Stomach (tissue), 9 donors: ENCODE data around the gene BTBD9. TPM values are rescaled to one million over a fixed set of nuclear protein-coding genes. Genes with fewer than 3 reads are reported as not detected.

ENCODE experiments used
- DNase-seq, 2 donors: peaks; one replicate each; pipeline versions ENCODE4 v3.0.0 to v3.0.0-alpha.2; 2013 to 2019
- H3K27ac ChIP-seq, 5 donors: fragments of 200-600 bp in 4 of 5; sonication (generic) in 4 of 5; one replicate each; pipeline ENCODE4 v1.5.1; 2013 to 2019; ENCODE audit warnings: mild to moderate bottlenecking in 1 of 5, moderate library complexity in 1 of 5
- H3K27me3 ChIP-seq, 3 donors: fragments of 200-600 bp; sonication (generic); one replicate each; pipeline ENCODE4 v1.5.1; 2017 to 2019; ENCODE audit warnings: mixed run types in 1 of 3
- H3K36me3 ChIP-seq, 4 donors: fragments of 200-600 bp; sonication (generic); 1 replicate in 3 of 4; 2 replicates in 1 of 4; pipeline ENCODE4 v1.5.1; 2016 to 2019
- H3K4me1 ChIP-seq, 4 donors: fragments of 200-600 bp; sonication (generic); one replicate each; pipeline ENCODE4 v1.5.1; 2016 to 2019
- H3K4me3 ChIP-seq, 4 donors: fragments of 200-600 bp; sonication (generic) in 3 of 4; one replicate each; pipeline ENCODE4 v1.5.1; 2016 to 2019; ENCODE audit warnings: mild to moderate bottlenecking in 1 of 4
- H3K9me3 ChIP-seq, 4 donors: fragments of 200-600 bp; sonication (generic); one replicate each; pipeline ENCODE4 v1.5.1; 2016 to 2019
- EP300 ChIP-seq: sonication (generic); formaldehyde crosslinking; IDR thresholded peaks from one replicate; pipeline ENCODE4 v1.6.1; 2017; ENCODE audit warnings: antibody characterized with exemption
- POLR2A ChIP-seq, 4 donors: fragments of 450-650 bp; IDR thresholded peaks; one replicate each; pipeline ENCODE4 v1.6.1; 2016; ENCODE audit warnings: antibody characterized with exemption in 4 of 4, control low read depth in 2 of 4, mild to moderate bottlenecking in 1 of 4, moderate library complexity in 1 of 4
- POLR2AphosphoS5 ChIP-seq, 3 donors: sonication (generic); formaldehyde crosslinking; IDR thresholded peaks; one replicate each; pipeline ENCODE4 v1.6.1; 2016; ENCODE audit warnings: antibody characterized with exemption in 3 of 3
- WGBS, 5 donors: extraction: QIAGEN DNeasy Blood & Tissue Kit in 3 of 5; methylation state at CpG; one replicate each; pipeline versions ENCODE4 v1.1.5 to v1.1.7; 2013 to 2018; 5-methylcytosine and 5-hydroxymethylcytosine counted together
- intact Hi-C: fragments of 100-400 bp; cut with DNase I; formaldehyde crosslinking; loops from one replicate; pipeline ENCODE4 v1.15.1; 2023; ENCODE audit warnings: low total_unique reads
- polyA plus RNA-seq, 3 donors: library from polyadenylated mRNA; stranded (reverse); fragments of 200-250 nt; gene quantifications; one replicate each; pipeline ENCODE4 v1.2.3, GENCODE V29; 2013
- total RNA-seq, 5 donors: library from RNA; depleted of rRNA; stranded (reverse); fragments of >200 nt; gene quantifications; one replicate each; pipeline versions ENCODE4 v1.1.0 to v1.2.3, GENCODE V29; 2014 to 2016
- TF ChIP-seq, protein P1 (sequence below), 7 experiments: fragments of 450-650 bp in 4 of 7; fragments of 200-600 bp in 3 of 7; sonication (generic) in 3 of 7; IDR thresholded peaks; one replicate each; pipeline ENCODE4 v1.5.1; 2016 to 2019; ENCODE audit warnings: antibody characterized with exemption in 7 of 7, control low read depth in 2 of 7, mild to moderate bottlenecking in 1 of 7
- donor health status: healthy with polysubstance abuse.
- donor health status: Bipolar disorder and iron deficiency.
- donor health status: healthy.

Gene BTBD9
- total and polyA plus RNA-seq, 8 donors: 1.4 to 90.2 (median 6.8) TPM

DNA sequence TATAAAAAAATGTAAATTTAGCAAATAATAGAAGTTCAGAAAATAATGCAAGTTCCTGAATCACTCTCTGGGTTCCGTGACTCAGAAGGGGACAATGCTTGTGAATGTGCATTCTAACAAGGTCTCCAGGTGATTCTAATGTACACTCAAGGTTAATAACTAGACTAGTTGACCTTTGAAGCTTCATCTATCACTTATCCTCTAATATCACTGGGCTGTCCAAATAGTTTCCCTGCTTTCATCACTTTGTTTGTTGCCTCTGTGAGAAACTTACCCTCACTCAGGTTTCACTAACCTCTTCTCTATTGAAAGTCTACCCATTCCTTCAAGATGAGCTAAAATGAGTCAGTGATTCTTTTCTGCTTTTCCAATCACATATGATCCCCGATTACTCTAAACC, 189.0 kb downstream of the BTBD9 start:
- H3K27me3 ChIP-seq: no peaks in the 10 kb centered on the region
- H3K36me3 ChIP-seq: no peaks in the 10 kb centered on the region
- H3K9me3 ChIP-seq: no peaks in the 10 kb centered on the region
- WGBS, 5 donors: 92 to 99% (median 96%) methylated on average over 2 of the region's 2 CpGs
- H3K4me1 ChIP-seq: peaks cover 0 to 4% (median 0%) of the 10 kb centered on the region in 4 donors
- no peak overlapping the region for H3K27ac ChIP-seq
- DNase-seq: no peak
- TF ChIP-seq POLR2A (IDR thresholded peaks at IDR 0.05) (no peak), POLR2AphosphoS5 (IDR thresholded peaks at IDR 0.05) (no peak), EP300 (no peak)
- TF ChIP-seq, protein P1, sequence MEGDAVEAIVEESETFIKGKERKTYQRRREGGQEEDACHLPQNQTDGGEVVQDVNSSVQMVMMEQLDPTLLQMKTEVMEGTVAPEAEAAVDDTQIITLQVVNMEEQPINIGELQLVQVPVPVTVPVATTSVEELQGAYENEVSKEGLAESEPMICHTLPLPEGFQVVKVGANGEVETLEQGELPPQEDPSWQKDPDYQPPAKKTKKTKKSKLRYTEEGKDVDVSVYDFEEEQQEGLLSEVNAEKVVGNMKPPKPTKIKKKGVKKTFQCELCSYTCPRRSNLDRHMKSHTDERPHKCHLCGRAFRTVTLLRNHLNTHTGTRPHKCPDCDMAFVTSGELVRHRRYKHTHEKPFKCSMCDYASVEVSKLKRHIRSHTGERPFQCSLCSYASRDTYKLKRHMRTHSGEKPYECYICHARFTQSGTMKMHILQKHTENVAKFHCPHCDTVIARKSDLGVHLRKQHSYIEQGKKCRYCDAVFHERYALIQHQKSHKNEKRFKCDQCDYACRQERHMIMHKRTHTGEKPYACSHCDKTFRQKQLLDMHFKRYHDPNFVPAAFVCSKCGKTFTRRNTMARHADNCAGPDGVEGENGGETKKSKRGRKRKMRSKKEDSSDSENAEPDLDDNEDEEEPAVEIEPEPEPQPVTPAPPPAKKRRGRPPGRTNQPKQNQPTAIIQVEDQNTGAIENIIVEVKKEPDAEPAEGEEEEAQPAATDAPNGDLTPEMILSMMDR (IDR thresholded peaks at IDR 0.05): no peak
- no peak overlapping the region for H3K4me3 ChIP-seq
- intact Hi-C loops: no loop called here

DNA sequence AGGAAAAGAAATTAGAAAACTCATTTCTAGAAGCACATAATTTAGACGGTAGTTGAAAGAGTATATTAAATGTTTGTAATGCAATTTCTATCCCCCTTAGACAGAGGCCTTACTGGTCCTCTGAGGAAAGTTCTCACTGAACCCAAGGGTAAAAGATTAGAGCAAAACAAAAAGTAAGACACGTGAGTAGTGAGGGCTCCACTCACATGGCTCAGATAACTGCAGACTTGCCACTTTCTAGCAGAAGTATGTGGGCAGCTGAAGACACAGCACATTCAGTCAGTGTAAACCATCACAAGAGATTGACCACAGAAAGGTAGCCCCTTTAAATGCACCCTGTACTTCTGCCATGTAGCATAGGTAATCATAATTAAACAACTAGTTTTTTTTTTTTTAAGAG, 193.8 kb downstream of the BTBD9 start:
- Histone ChIP-seq H3K27me3 (no peaks in the 10 kb centered on the region), H3K9me3 (no peaks in the 10 kb centered on the region), H3K27ac (no peak overlapping the region), H3K36me3 (no peaks in the 10 kb centered on the region), H3K4me1 (peaks cover 0 to 13% (median 0%) of the 10 kb centered on the region in 4 donors), H3K4me3 (no peak overlapping the region)
- TF ChIP-seq EP300: no peak
- TF ChIP-seq POLR2A (IDR thresholded peaks at IDR 0.05): no peak
- TF ChIP-seq, protein P1 (IDR thresholded peaks at IDR 0.05): no peak
- no peak for TF ChIP-seq POLR2AphosphoS5 (IDR thresholded peaks at IDR 0.05)
- 64 to 78% (median 71%) methylated on average over 2 of the region's 2 CpGs for WGBS, 5 donors
- intact Hi-C loops: no loop called here
- no peak for DNase-seq

DNA sequence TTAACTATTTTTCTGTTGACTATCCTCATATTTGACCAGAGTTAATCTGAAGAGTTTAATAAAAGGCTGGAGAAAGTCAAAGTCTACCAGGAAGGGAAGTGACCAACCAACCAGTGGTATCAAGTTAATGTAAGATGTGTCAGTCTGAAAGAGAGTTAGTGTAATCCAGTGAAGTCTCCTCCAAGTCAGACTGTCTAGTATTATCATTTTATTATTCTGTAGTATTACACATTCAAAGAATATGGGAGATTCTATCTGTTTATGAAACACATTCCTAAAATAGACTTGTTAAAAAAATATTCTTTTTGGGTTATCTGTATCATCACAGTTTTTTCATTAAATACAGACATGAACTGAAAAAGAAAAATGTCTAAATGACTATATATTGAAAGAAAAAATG, 194.4 kb downstream of the BTBD9 start:
- Histone ChIP-seq H3K27ac (no peak overlapping the region), H3K4me1 (peaks cover 0 to 13% (median 0%) of the 10 kb centered on the region in 4 donors), H3K9me3 (no peaks in the 10 kb centered on the region), H3K36me3 (no peaks in the 10 kb centered on the region), H3K4me3 (no peak overlapping the region), H3K27me3 (no peaks in the 10 kb centered on the region)
- TF ChIP-seq POLR2AphosphoS5 (IDR thresholded peaks at IDR 0.05) (no peak), POLR2A (IDR thresholded peaks at IDR 0.05) (no peak), EP300 (no peak)
- TF ChIP-seq, protein P1 (IDR thresholded peaks at IDR 0.05): no peak
- DNase-seq: no peak
- intact Hi-C loops: no loop called here

DNA sequence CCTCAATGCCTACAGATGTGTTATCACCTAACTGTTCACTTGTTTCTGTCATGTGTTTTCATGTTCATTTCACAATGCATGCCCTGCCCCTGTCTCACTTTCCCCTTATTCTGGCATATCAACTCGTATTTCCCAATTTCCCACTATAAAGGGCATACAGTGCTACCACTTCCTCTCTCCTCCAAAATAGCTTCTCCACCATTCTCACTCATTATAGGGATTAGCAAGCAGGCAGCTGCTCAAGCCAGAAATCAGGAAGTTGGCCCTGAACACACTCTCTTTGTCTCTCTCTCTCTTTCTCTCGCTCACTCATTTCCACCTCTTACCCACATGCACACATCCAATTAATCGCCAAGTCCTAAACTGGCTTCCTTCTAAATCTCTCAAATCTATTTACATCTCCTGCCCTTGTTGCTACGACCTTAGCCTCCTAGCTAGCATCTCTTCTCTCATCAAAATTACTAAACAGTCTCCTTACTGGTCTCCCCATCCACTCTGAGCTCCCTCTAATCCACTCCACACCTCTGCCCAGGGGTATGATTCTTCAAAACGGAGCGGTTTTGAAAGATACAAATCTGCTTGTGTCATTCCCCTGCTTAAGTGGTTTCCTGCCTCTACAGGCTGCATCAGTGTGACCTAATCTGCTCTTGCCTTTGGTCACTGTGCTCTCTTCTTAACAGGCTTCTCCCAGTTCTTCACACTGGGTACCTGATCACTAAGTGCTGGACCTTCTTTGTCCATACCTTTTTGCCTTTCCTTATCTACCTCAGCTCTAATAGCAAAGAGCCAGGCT, 196.2 kb downstream of the BTBD9 start:
- Histone ChIP-seq H3K36me3 (no peaks in the 10 kb centered on the region), H3K27me3 (no peaks in the 10 kb centered on the region), H3K9me3 (no peaks in the 10 kb centered on the region), H3K4me1 (peaks cover 0 to 13% (median 0%) of the 10 kb centered on the region in 4 donors), H3K4me3 (no peak overlapping the region), H3K27ac (no peak overlapping the region)
- intact Hi-C loops: no loop called here
- WGBS, 5 donors: 63 to 78% (median 73%) methylated on average over 6 of the region's 6 CpGs
- TF ChIP-seq POLR2A (IDR thresholded peaks at IDR 0.05) (no peak), POLR2AphosphoS5 (IDR thresholded peaks at IDR 0.05) (no peak), EP300 (no peak)
- TF ChIP-seq, protein P1 (IDR thresholded peaks at IDR 0.05): no peak
- DNase-seq: no peak
